Right ventricle myocardium inferior (tissue), 1 donor: ENCODE results near the gene MAML3. TPM values are rescaled to one million over a fixed set of nuclear protein-coding genes. Genes with fewer than 3 reads are reported as not detected.

Experiments
- ATAC-seq: fragments of 200-7000 bp; cut with Tn5 transposase; one replicate; pipeline ENCODE4 v1.9.1; 2020; ENCODE audit warnings: mild to moderate bottlenecking, moderate library complexity
- DNase-seq: peaks from one replicate; pipeline ENCODE4 v3.0.0; 2021; ENCODE audit errors: missing footprints
- intact Hi-C: fragments of 100-400 bp; cut with DNase I; formaldehyde crosslinking; loops from one replicate; pipeline ENCODE4 v1.11.0; 2022
- total RNA-seq: library from RNA; stranded (reverse); fragmentation: NEBNext Ultra II Directional; extraction: Animal tissue kit (Norgen Biotek cat#: 25700); gene quantifications from one replicate; pipeline ENCODE4 v1.2.1, GENCODE V29; 2021
- donor health status: DM: no; HTN: yes; CAD: no; lungs with severe emphysema.

Gene MAML3
- total RNA-seq, 1 donor from 2014 or later, result 2.3 TPM

- DNase-seq (no peak), ATAC-seq (no peak)
- intact Hi-C loops, result no loop called here
Observed at GRCh38 chr4:139907001-139907809, 246.8 kb downstream of the MAML3 start.

- intact Hi-C loops, result no loop called here
- no peak for ATAC-seq
- DNase-seq, result no peak
Observed at GRCh38 chr4:139905489-139905888, 248.5 kb downstream of the MAML3 start.

- DNase-seq (no peak), ATAC-seq (no peak)
- intact Hi-C loops, result no loop called here
Observed at GRCh38 chr4:139904406-139904805, 249.6 kb downstream of the MAML3 start.

GRCh38 chr4:139903845-139904244 lies 250.1 kb downstream of the MAML3 start:
- intact Hi-C loops, result no loop called here
- DNase-seq (no peak), ATAC-seq (no peak)

GRCh38 chr4:139902321-139903320 lies 251.4 kb downstream of the MAML3 start:
- ATAC-seq (no peak), DNase-seq (no peak)
- intact Hi-C loops, result no loop called here

GRCh38 chr4:139901531-139902320 lies 252.3 kb downstream of the MAML3 start:
- DNase-seq (no peak), ATAC-seq (no peak)
- intact Hi-C loops, result no loop called here

- no peak for DNase-seq
- ATAC-seq, result no peak
- intact Hi-C loops, result no loop called here
Observed at GRCh38 chr4:139900964-139901376, 253.0 kb downstream of the MAML3 start.

GRCh38 chr4:139899346-139899745 lies 254.6 kb downstream of the MAML3 start:
- intact Hi-C loops, result no loop called here
- no peak for DNase-seq
- ATAC-seq, result no peak

GRCh38 chr4:139898293-139898692 lies 255.7 kb downstream of the MAML3 start:
- intact Hi-C loops, result no loop called here
- ATAC-seq (no peak), DNase-seq (no peak)

GRCh38 chr4:139896091-139896604 lies 257.8 kb downstream of the MAML3 start:
- intact Hi-C loops, result no loop called here
- DNase-seq (no peak), ATAC-seq (no peak)

GRCh38 chr4:139893801-139894200 lies 260.2 kb downstream of the MAML3 start:
- intact Hi-C loops, result no loop called here
- ATAC-seq, result no peak
- no peak for DNase-seq

GRCh38 chr4:139892973-139893736 lies 260.8 kb downstream of the MAML3 start:
- DNase-seq (no peak), ATAC-seq (no peak)
- intact Hi-C loops, result no loop called here

- ATAC-seq (no peak), DNase-seq (no peak)
- intact Hi-C loops, result no loop called here
Observed at GRCh38 chr4:139890816-139891215, 263.2 kb downstream of the MAML3 start.

GRCh38 chr4:139889901-139890300 lies 264.1 kb downstream of the MAML3 start:
- no peak for DNase-seq
- intact Hi-C loops, result no loop called here
- no peak for ATAC-seq

GRCh38 chr4:139889264-139889663 lies 264.7 kb downstream of the MAML3 start:
- ATAC-seq (no peak), DNase-seq (no peak)
- intact Hi-C loops, result no loop called here

GRCh38 chr4:139887962-139888735 lies 265.8 kb downstream of the MAML3 start:
- no peak for ATAC-seq
- intact Hi-C loops, result no loop called here
- DNase-seq, result no peak

- intact Hi-C loops, result no loop called here
- DNase-seq (no peak), ATAC-seq (no peak)
Observed at GRCh38 chr4:139887376-139887802, 266.6 kb downstream of the MAML3 start.
